ENCODE measurements around the gene SLC24A4.

SLC24A4 gene

DNA sequence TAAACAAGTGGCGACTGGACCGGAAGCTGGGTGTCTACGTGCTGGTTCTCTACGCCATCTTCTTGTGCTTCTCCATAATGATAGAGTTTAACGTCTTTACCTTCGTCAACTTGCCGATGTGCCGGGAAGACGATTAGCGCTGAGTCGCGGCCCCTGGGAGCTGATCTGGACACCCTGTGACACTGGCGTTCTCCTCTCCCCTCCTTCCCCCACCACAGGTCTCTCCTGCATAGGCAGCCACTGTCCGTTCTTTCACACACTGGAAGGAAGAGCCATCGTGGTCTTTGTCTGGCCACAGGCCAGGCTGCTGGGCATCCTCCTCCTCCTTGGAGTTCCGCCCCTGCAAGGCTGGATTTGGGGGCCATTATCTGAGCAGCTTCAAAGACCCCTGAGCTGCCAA, 170.5 kb downstream of the SLC24A4 start:
- Histone ChIP-seq H3K4me3 (ENCODE audit: low read depth, low read length) (no peak overlapping the region), H3K36me3 (ENCODE audit: control insufficient read depth in 2 of 2, insufficient read depth in 1 of 2, low read length in 2 of 2) (no peaks in the 10 kb centered on the region), H3K4me1 (ENCODE audit: control insufficient read depth, insufficient read depth, low read length) (no peaks in the 10 kb centered on the region), H3K27ac (ENCODE audit: extremely low read depth, low read depth, low read length) (no peak overlapping the region), H3K9me3 (ENCODE audit: control insufficient read depth, insufficient read depth, low read depth, low read length) (no peaks in the 10 kb centered on the region)
- CTCF ChIA-PET: no interaction called here
- TF ChIP-seq ZNF214 (tag by site-specific recombination; IDR thresholded peaks at IDR 0.05; ENCODE audit: borderline replicate concordance) (no peak), KLF10 (tag by site-specific recombination; IDR thresholded peaks at IDR 0.05) (no peak), ZNF223 (tag by site-specific recombination; IDR thresholded peaks at IDR 0.05) (no peak), ZNF837 (tag by site-specific recombination; IDR thresholded peaks at IDR 0.05) (no peak), ZNF324 (tag by site-specific recombination; IDR thresholded peaks at IDR 0.05) (no peak), ZNF529 (tag by site-specific recombination; IDR thresholded peaks at IDR 0.05; ENCODE audit: insufficient replicate concordance) (no peak), ZNF24 (tag by site-specific recombination; IDR thresholded peaks at IDR 0.05) (no peak), ZNF202 (tag by site-specific recombination; IDR thresholded peaks at IDR 0.05; ENCODE audit: borderline replicate concordance) (no peak), ZNF544 (tag by site-specific recombination; IDR thresholded peaks at IDR 0.05) (no peak)
- TF ChIP-seq, protein P1, sequence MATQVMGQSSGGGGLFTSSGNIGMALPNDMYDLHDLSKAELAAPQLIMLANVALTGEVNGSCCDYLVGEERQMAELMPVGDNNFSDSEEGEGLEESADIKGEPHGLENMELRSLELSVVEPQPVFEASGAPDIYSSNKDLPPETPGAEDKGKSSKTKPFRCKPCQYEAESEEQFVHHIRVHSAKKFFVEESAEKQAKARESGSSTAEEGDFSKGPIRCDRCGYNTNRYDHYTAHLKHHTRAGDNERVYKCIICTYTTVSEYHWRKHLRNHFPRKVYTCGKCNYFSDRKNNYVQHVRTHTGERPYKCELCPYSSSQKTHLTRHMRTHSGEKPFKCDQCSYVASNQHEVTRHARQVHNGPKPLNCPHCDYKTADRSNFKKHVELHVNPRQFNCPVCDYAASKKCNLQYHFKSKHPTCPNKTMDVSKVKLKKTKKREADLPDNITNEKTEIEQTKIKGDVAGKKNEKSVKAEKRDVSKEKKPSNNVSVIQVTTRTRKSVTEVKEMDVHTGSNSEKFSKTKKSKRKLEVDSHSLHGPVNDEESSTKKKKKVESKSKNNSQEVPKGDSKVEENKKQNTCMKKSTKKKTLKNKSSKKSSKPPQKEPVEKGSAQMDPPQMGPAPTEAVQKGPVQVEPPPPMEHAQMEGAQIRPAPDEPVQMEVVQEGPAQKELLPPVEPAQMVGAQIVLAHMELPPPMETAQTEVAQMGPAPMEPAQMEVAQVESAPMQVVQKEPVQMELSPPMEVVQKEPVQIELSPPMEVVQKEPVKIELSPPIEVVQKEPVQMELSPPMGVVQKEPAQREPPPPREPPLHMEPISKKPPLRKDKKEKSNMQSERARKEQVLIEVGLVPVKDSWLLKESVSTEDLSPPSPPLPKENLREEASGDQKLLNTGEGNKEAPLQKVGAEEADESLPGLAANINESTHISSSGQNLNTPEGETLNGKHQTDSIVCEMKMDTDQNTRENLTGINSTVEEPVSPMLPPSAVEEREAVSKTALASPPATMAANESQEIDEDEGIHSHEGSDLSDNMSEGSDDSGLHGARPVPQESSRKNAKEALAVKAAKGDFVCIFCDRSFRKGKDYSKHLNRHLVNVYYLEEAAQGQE (tag by site-specific recombination; IDR thresholded peaks at IDR 0.05): no peak
- TF ChIP-seq, protein P2, sequence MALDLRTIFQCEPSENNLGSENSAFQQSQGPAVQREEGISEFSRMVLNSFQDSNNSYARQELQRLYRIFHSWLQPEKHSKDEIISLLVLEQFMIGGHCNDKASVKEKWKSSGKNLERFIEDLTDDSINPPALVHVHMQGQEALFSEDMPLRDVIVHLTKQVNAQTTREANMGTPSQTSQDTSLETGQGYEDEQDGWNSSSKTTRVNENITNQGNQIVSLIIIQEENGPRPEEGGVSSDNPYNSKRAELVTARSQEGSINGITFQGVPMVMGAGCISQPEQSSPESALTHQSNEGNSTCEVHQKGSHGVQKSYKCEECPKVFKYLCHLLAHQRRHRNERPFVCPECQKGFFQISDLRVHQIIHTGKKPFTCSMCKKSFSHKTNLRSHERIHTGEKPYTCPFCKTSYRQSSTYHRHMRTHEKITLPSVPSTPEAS (tag by site-specific recombination; IDR thresholded peaks at IDR 0.05): no peak
- POLR2A ChIA-PET: no interaction called here

DNA sequence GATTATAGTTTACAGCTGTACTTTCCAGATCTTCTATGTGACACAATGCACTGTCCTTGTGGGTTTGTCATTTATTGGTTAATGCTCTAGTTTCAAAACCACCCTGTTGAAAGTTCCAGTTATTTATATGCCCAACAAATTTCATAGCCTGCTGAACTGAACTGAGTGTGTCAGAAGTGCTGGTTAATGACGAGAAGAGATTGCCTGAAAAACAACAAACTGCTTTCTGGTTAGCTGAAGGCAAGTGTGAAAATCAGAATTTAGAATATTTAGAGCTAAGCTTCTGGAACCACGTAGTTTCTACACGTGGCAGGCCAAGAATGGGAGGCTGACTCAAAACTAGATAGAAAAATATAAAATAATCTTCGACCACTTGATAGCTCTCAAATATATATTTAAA, 171.5 kb downstream of the SLC24A4 start:
- Histone ChIP-seq H3K9me3 (ENCODE audit: control insufficient read depth, insufficient read depth, low read depth, low read length) (no peaks in the 10 kb centered on the region), H3K4me1 (ENCODE audit: control insufficient read depth, insufficient read depth, low read length) (no peaks in the 10 kb centered on the region), H3K4me3 (ENCODE audit: low read depth, low read length) (no peak overlapping the region), H3K36me3 (ENCODE audit: control insufficient read depth in 2 of 2, insufficient read depth in 1 of 2, low read length in 2 of 2) (no peaks in the 10 kb centered on the region), H3K27ac (ENCODE audit: extremely low read depth, low read depth, low read length) (no peak overlapping the region)
- POLR2A ChIA-PET: no interaction called here
- TF ChIP-seq IKZF3 (tag by site-specific recombination; IDR thresholded peaks at IDR 0.05) (no peak), ZNF157 (tag by site-specific recombination; IDR thresholded peaks at IDR 0.05) (no peak), ZNF184 (tag by site-specific recombination; IDR thresholded peaks at IDR 0.05) (no peak), ZNF792 (tag by site-specific recombination; IDR thresholded peaks at IDR 0.05) (no peak), ZNF311 (tag by site-specific recombination; IDR thresholded peaks at IDR 0.05; ENCODE audit: borderline replicate concordance) (no peak), ZNF544 (tag by site-specific recombination; IDR thresholded peaks at IDR 0.05) (no peak), ZNF239 (tag by site-specific recombination; IDR thresholded peaks at IDR 0.05) (no peak), ZNF121 (tag by site-specific recombination; IDR thresholded peaks at IDR 0.05) (no peak), ZNF302 (tag by site-specific recombination; IDR thresholded peaks at IDR 0.05; ENCODE audit: low read depth) (no peak), PRDM1 (tag by site-specific recombination; IDR thresholded peaks at IDR 0.05) (no peak), ZNF843 (tag by site-specific recombination; IDR thresholded peaks at IDR 0.05) (no peak), ZNF701 (tag by site-specific recombination; IDR thresholded peaks at IDR 0.05) (no peak)
- TF ChIP-seq, protein P3, sequence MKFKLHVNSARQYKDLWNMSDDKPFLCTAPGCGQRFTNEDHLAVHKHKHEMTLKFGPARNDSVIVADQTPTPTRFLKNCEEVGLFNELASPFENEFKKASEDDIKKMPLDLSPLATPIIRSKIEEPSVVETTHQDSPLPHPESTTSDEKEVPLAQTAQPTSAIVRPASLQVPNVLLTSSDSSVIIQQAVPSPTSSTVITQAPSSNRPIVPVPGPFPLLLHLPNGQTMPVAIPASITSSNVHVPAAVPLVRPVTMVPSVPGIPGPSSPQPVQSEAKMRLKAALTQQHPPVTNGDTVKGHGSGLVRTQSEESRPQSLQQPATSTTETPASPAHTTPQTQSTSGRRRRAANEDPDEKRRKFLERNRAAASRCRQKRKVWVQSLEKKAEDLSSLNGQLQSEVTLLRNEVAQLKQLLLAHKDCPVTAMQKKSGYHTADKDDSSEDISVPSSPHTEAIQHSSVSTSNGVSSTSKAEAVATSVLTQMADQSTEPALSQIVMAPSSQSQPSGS (tag by site-specific recombination; IDR thresholded peaks at IDR 0.05; ENCODE audit: low read depth): no peak
- CTCF ChIA-PET: no interaction called here

Data from HEK293 (cell line).